NCI-H774 (cell line): Measurements from ENCODE around the gene PPP1R12C.
A peak's percentile ranks its signal among the peaks of the same experiment; 100 is the strongest.

ENCODE experiments used
- DNase-seq: peaks from one replicate; lab custom pipeline; 2025; lab: John Stamatoyannopoulos, UW

Gene PPP1R12C

GRCh38 chr19:55089342-55089944 is 28.0 kb downstream of the PPP1R12C start:
- no peak for DNase-seq

DNA sequence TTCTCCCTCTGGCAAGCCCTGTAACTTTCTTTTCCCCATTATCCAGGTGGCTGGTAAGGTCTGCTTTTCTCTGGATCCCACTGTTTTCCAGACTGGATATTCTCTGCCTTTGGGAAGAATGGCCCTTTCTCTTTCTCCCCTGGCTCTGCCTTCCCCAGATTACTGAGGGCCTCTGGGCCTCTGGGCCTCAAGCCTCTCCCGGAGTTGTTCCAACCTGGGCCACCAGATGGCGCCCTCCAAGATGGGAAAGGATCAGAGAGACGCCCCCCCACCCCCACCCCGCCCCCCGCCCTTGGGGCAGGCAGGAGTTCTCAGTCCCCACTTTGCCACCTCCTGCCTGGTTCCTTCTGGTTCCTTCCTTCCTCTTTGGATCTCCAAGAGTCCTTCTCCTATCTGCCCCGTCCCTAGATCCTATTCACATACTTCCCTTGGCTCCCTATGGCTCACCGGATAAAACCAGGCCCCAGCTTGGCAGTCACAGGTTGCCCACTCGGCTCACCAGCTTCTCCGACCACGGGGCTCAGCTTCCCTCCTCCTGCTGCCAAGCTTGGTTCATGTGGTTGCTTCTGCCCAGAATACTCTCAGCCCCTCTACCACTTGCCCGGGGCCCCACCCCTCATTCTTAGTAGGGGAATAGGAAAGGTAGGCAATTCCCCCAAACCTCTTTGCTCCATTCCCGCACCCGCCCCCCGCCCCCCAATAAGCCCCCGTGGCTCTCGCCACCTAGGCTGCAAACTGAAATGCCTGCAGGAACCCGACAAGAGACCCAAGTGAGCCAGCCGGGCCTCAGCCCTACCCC is 28.7 kb downstream of the PPP1R12C start:
- peak; percentile 39 for DNase-seq

DNA sequence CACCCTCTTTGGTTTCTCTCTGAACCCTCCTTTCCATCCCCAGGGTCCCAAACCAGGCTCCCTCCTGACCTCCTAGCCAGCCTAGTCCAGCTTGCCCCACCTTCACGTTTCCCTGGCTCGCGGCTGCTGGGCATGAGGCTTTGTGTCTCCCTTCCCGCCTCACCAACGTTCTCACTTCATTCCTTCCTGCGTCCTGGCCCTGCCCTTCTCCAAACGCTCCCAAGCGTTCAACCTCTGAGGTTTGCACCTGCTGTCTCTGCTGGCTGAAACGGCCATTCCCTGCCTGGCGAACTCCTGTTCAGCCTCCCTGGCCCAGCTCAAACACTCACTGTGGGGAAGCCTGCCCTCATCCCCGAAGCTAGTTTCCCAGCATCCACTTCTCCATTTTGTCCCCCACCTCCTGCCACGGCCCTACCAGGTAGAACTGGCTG is 29.4 kb downstream of the PPP1R12C start:
- no peak for DNase-seq

- no peak for DNase-seq
Measured at GRCh38 chr19:55087542-55087901, 29.9 kb downstream of the PPP1R12C start.

- peak; percentile 38 for DNase-seq
Measured at GRCh38 chr19:55086730-55087541, 30.5 kb downstream of the PPP1R12C start.

GRCh38 chr19:55085923-55086715 is 31.3 kb downstream of the PPP1R12C start:
- DNase-seq = no peak

GRCh38 chr19:55084416-55084815 is 33.0 kb downstream of the PPP1R12C start:
- no peak for DNase-seq

GRCh38 chr19:55083004-55083850 is 34.2 kb downstream of the PPP1R12C start:
- no peak for DNase-seq

DNA sequence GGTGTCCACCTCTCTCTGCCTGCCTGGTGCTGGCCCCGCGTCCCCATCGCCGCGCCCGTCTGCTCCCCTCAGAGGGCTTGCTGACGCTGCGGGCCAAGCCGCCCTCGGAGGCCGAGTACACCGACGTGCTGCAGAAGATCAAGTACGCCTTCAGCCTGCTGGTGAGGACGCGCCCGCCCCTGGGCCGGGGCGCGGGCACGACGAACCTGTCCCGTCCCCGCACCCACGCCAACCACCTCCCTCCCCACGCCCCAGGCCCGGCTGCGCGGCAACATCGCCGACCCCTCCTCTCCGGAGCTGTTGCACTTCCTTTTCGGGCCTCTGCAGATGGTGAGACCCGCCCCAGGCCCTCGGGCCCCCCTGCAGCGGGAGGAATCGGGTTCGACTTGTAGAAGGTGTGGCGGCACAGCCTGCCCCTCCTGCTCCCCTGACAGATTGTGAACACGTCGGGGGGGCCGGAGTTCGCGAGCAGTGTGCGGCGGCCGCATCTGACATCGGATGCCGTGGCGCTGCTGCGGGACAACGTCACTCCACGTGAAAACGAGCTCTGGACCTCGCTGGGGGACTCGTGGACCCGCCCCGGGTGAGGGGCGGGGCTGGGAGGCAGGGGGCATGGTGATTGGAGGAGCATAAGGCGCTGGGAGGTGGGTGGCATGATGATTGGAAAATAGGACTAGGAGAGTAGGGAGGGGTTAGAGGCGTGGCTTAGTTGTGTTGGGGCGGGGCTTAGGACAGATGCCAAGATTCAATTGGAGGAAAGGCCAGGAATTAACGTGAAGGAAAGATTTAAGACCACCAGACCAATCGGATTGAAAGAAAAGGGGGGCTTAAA is 35.2 kb downstream of the PPP1R12C start:
- no peak for DNase-seq

- no peak for DNase-seq
Measured at GRCh38 chr19:55081770-55082019, 35.7 kb downstream of the PPP1R12C start.

DNA sequence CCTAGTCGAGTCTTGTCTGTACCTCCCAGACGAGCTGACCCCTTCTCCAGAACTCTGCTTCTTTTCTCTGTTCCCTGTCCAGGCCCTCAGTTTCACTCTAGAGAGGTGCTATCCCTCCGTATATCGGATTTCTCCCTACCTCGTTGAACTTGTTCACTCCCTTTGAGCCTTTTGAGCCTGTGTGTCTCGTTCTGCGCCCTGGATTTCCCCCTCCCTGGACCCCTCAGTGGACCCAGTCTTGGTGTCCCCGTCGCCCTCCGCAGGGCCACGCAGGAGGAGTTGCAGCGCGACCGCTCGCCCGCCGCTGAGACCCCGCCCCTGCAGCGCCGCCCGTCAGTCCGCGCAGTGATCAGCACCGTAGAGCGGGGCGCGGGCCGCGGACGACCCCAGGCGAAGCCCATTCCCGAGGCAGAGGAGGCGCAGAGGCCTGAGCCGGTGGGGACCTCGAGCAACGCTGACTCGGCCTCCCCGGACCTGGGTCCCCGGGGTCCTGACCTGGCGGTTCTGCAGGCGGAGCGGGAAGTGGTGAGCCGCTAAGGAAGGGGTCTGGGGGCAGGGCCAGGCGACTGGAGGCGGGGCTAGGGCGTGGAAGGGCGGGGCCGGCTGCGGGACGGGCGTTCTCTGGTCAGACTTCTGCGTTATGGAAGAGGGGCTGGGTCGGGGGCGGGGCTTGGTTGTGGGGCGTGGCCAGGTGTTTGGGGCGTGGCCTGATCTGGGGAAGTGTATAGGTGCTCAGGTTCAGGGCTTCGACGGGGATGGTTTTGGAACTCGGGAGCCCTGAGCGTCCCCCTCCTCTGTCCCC is 36.3 kb downstream of the PPP1R12C start:
- peak; percentile 72 for DNase-seq

DNA sequence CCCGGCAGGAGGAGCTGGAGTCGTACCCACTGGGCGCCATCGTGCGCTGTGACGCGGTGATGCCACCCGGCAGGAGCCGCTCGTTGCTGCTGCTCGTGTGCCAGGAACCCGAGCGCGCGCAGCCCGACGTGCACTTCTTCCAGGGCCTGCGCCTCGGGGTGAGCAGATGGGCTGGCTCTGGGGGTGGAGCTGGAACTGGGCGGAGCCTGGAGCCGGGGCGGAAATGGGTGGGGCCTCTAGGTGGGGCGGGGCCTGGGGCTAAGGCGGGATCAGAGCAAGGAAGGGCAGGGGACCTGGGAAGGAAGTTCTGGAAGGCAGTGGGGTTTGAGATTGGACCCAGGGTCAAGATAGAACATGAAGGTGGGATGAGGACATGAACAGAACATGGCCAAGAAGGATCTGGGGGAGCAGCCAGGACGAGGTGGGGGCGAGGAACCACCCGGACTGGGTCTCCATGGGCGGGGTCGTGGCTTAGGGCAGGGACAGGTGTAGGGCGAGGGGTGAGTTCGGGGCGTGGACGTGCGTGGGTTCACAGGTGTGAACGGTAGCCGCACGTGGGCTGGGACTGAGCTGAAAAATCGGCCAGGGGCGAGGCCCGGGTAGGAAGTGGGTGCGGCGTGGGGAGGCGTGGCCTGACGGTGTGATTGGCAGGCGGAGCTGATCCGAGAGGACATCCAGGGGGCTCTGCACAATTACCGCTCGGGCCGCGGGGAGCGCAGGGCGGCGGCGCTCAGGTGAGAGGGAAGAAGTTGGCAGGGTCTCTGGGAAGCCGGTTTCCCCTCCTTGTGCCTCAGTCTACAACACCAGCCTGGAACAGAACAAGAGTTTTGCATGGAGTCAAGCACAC is 37.1 kb downstream of the PPP1R12C start:
- DNase-seq = peak; percentile 83

DNA sequence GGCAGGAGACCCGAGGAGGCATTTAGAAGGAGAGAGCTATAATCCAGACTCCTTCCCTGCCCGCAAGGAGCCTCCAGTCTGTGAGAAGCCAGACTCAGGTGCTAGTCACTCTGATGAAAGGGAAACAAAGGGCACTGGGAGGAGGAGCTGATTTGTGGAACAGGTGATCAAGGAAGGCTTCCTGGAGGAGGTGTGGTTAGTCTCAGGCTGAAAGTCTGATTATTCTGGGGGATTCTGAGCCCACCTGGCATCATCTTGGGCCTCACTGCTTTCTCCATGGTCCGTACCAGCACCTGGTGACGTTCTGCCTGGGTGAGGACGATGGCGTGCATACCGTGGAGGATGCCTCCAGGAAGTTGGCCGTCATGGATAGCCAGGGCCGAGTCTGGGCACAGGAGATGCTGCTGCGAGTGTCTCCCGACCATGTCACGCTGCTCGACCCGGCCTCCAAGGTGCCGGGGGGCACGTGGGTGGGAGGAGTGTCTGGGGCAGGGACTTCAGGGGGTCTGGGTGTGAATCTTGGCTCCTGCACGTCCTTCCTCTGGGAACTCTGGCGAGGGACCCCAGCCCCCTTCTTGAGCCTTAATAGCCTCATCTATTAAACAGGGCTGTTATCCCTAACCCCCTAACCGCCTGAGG is 37.9 kb downstream of the PPP1R12C start:
- DNase-seq = no peak

GRCh38 chr19:55078996-55079395 is 38.4 kb downstream of the PPP1R12C start:
- DNase-seq = no peak

DNA sequence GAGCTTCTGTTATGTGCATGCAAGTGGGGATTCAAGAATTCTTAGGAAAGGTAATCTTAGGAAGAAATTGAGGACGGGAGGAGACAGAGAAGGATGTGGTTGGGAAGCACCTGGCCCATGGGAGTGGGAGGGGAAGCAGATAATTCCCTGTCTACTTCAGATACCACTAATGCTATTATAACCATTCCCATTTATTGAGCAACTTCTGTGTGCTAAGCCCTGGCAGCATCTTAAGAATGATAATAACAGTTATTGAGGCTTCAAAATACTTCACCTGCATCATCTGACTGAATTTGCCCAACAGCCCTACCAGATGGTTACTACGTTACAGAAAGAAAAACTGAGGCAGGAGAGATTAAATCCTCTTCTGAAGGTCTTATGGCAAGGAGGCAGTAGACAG is 40.3 kb downstream of the PPP1R12C start:
- DNase-seq = no peak

DNA sequence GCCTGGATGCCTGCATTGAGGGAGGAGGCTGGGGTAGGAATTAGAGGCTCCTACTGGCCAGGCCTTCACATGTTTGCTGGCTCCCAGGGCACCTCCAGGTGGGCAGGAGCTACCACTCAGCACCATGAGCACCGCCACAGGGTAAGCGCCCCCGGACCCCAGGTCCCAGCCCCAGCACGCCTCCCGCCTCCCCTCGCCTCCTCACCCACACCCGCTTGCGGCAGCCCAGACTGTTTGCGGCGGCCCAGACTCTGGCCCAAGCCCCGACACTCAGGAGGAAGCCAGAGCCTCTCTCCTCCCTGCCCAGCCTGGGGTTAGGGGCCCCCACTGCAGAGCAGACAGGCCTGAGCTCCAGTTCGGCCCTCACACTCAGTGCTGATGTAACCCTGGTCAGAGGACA is 41.1 kb downstream of the PPP1R12C start:
- DNase-seq = no peak

GRCh38 chr19:55075371-55075998 is 42.0 kb downstream of the PPP1R12C start, which contains the start of gene EPS8L1:
TSS of gene EPS8L1 (plus strand) at chr19:55075869. CDS start at chr19:55076445, 576 bp downstream.
- no peak for DNase-seq

DNA sequence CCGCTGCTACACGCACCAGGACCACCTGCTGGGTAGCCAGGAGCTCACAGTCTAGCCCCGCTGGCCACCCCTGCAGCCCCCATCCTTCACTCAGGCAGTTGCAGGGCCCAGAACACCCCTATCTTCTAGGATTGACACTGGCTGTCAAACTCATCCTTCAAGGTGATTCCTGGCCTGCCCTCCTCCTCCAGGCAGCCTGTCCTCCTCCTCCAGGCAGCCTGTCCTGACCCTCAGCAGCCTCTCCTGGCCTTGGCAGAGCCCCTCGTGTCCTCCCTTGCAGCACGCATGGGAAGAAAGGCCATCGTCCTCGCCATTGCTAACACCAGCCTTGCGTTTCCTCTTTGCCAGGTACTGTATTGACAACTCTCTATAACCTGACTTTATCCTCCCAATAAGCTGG is 45.5 kb downstream of the PPP1R12C start:
- DNase-seq = no peak
